Omental fat pad (tissue), 4 donors: ENCODE measurements around the gene DNAJA4. TPM values are rescaled to one million over a fixed set of nuclear protein-coding genes. Genes with fewer than 3 reads are reported as not detected.

Experiments
- ATAC-seq: fragments of 150-250 bp; one replicate; pipeline ENCODE4 v1.9.1; 2016; ENCODE audit warnings: mild to moderate bottlenecking, moderate library complexity; ENCODE audit not compliant: low FRiP score
- DNase-seq: peaks from one replicate; pipeline ENCODE4 v3.0.0-alpha.2; 2019; ENCODE audit warnings: low spot score
- CTCF ChIP-seq, 3 donors: fragments of 450-650 bp; IDR thresholded peaks; one replicate each; pipeline ENCODE4 v1.5.1; 2016 to 2017; ENCODE audit warnings: antibody characterized with exemption in 3 of 3, mild to moderate bottlenecking in 3 of 3, moderate library complexity in 2 of 3
- small RNA-seq: library from RNA; depleted of rRNA; stranded (forward); fragments of <200 nt; gene quantifications from one replicate; pipeline ENCODE3, GENCODE V24; 2016
- total RNA-seq, 4 donors: library from RNA; depleted of rRNA; stranded (reverse); fragments of >200 nt; gene quantifications; one replicate each; pipeline ENCODE4 v1.1.0, GENCODE V29; 2016

Gene DNAJA4
- total RNA-seq, 4 donors from 2014 or later = 19.0 to 88.6 (median 28.9) TPM

DNA sequence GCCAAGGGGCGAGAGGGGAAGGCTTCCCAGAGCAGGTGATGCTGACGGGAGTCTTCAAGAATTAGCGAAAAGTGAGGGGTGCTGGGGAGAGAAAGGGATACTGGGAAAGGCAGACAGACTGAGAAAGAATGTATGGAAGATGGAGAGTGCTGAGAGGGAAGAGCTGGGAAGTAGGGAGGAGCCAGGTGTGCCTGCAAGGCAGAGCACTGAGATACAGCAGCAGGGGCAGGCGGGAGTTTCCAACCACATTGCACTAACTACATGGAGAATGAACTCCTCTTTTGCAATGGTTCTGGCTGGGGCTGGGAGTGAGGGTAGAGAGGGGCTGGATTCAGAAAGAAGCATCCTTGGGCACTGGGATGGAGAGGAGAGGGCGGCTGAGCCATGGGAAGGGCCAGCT, 59.8 kb downstream of the DNAJA4 start:
- TF ChIP-seq CTCF (IDR thresholded peaks at IDR 0.05) = no peak
- DNase-seq = no peak
- no peak for ATAC-seq

DNA sequence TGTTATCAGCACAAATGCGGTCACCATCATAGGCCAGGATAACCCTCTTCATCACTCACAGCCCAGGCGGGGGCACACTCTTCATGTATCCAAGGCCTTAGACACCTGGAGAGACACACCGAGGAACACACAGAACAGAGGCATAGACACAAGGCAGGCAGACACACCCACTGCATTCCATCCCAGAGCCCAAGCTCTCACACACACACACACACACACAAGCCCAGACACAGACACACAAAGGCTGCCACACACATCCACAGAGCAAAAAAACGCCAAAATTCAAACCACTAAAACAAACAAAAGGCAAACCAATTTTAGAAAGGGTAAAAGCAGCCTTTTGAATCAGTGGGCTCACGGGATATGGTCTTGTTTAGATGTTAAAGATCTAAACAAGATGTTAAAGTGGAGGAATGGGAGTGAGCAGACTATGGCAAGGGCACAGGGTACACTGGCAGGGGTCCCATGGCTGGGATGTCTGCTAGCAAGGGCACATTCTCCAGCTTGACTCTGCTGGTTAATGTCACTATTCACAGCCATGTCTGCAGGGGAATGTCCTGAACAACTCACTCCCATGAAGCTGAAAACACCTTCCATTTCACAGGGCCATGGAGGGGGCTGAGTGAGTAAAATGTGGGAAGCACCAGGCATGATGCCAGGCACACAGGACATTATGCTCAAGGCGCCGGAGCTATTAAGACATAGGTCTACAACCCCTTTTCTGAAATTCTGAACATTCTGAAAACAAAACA, 60.9 kb downstream of the DNAJA4 start:
- ATAC-seq (no peak), DNase-seq (no peak)
- TF ChIP-seq CTCF (IDR thresholded peaks at IDR 0.05) = no peak

DNA sequence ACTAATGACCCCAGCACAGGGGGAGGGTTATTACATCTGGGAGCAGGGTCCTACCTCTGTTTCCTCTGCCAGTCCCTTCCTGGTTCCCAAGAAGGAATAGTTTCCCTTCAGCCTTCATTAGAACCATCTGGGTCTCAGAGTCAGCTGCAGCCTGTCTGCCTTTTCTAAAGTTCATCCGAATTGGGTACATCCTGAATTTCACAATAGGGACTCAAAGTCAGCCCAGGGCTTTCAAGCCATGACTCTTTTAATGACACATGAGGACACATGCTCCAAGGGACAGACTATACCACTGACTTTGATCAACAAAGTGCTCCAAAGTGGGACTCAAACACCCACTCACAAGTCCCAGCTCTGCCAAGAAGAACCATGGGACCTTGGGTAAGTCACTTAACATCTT, 63.1 kb downstream of the DNAJA4 start:
- TF ChIP-seq CTCF (IDR thresholded peaks at IDR 0.05) = no peak
- no peak for DNase-seq
- ATAC-seq = no peak

DNA sequence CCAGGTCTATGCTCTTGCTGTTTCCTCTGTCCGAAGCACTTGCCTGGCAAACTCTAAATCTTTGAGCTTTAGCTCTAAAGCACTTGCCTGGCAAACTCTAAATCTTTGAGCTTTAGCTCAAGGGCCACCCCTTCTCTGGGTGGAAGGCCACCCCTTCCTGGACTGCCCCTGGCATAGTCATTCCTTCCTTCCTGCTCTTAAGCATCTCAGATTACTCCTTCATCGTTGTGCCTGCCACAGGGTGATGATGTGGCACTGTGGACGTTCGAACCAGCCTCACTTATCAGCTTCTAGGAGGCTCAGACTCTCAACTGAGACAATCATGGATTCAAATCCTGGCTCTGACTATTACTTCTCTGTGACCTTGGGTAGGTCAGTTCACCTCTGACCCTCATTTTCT, 65.3 kb downstream of the DNAJA4 start:
- TF ChIP-seq CTCF (IDR thresholded peaks at IDR 0.05) = no peak
- DNase-seq = no peak
- no peak for ATAC-seq

Small RNAs within 50 kb of the gene (small RNA-seq; reads per million reads assigned to genes)
- gene AC090607.5 = not detected

Other genes starting within 250 kb of the DNAJA4 start
- gene TBC1D2B, start 186.9 kb upstream of the DNAJA4 start, total RNA-seq = 100 to 1,000 TPM in 2 of 4 donors, 10 to 100 TPM in 2; 50.3 to 134 (median 95.5) TPM
- gene SH2D7, start 172.0 kb upstream of the DNAJA4 start, total RNA-seq = not detected
- gene CIB2, start 133.1 kb upstream of the DNAJA4 start, total RNA-seq = 1 to 10 TPM; 1.4 to 5.6 (median 3.1) TPM
- gene IDH3A, start 115.2 kb upstream of the DNAJA4 start, total RNA-seq = 10 to 100 TPM; 67.4 to 94.5 (median 70.0) TPM
- gene ACSBG1, start 30.0 kb upstream of the DNAJA4 start, total RNA-seq = not detected
- 10 to 100 TPM; 40.1 to 72.4 (median 65.4) TPM for gene SKIC8, start 35.0 kb downstream of the DNAJA4 start, total RNA-seq
- 1 to 10 TPM in 1 of 4 donors, not detected in 3; 1.6 TPM for gene CRABP1, start 75.8 kb downstream of the DNAJA4 start, total RNA-seq
- 10 to 100 TPM; 24.0 to 46.5 (median 33.2) TPM for gene IREB2, start 173.7 kb downstream of the DNAJA4 start, total RNA-seq
- gene HYKK, start 243.0 kb downstream of the DNAJA4 start, total RNA-seq = 1 to 10 TPM; 3.8 to 8.0 (median 4.8) TPM